Suppressor macrophage treated with lipopolysaccharide for 4 hours (primary cell): ENCODE measurements around the gene PGLYRP2.

Experiments
- DNase-seq: peaks from one replicate; pipeline ENCODE4 v3.0.0-alpha.2; 2020

The PGLYRP2 gene

DNA sequence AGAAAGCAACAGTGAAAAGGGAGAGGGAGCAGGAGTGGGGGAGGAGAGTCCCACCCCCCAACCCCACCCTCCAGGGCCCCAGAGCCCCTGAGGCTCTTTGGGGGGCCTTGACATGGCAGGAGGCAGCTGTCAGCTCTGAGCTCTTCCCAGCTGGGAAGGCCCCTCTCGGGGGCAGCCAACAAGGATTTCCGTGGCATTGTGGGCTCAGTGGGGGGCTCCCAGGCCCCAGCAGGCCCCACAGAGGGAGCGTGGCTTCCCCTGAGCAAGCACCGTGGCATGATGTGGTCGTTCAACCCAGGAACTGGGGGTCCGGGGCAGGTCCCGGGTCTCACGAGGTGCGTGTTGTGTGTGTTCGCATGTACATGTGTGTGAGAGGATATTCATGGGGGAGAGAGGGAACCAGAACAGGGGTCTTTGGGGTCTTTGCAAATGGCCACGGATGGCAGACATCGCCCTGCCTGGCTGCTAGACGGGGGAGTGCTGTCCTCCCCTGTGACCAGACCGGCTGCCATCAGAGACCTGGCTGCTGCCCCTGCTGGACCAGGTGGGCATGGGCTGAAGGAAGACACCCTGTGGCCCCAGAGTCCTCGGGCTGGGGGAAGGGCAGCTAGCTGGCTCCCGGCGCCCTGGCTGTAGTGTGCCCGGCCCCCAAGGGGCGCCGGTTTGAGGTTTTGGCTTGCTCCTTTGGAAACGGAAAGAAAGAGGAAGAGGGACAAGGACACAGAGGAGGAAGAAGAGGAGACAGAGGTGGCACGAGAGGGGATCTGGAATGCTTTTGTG, 56.8 kb downstream of the PGLYRP2 start:
- DNase-seq, result no peak

DNA sequence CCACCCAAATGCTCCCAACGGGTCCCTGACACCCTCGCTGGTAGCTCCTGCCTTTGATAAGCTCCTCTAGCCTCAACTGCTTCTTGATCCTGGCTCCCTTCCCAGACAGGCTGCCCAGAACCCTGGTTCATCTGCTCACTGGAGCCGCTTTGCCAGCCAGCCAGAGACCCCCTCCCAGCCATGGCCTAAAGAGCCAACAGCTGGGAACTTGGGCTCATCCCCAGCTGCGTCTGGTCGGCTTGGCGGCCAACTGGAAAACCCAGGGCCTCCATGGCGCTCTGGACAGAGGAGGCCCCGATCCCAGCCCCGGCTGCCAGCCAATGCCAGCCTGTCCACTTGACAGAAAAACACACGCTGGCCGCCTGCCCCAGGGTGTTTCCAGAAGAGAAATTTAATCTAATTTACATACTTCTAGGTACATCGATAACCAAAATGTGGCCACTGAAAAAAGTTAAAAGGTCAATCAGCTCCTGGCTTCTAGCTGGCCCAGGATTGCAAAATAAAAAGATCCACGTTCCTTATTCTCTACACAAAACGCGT, 57.5 kb downstream of the PGLYRP2 start:
- DNase-seq, result no peak

DNA sequence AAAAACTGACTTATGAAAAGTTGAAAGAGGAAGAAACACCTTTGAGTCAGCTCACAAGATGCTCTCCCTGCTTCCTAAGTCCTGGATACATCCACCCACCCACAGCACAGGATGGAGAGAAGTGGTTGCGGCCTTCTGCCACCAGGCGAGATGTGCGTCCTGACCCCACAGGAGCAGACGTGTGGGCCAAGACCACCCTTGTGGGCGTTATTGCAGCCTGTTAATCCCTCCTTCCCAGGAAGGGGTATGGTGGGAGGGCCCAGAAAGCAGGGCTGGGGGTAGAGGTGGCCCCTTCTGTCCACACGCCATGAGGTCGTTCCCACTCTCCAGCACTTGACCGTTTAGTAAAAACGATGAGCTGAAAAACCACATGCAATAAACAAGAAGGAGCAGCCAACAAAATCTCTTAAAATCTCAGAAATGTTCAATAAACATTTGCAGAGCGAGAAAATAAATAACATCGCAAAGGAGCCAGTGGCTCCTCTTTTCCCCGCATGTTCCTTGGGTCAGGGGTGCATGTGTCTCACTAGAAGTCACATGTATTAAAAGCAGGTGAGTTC, 58.1 kb downstream of the PGLYRP2 start:
- no peak for DNase-seq

DNA sequence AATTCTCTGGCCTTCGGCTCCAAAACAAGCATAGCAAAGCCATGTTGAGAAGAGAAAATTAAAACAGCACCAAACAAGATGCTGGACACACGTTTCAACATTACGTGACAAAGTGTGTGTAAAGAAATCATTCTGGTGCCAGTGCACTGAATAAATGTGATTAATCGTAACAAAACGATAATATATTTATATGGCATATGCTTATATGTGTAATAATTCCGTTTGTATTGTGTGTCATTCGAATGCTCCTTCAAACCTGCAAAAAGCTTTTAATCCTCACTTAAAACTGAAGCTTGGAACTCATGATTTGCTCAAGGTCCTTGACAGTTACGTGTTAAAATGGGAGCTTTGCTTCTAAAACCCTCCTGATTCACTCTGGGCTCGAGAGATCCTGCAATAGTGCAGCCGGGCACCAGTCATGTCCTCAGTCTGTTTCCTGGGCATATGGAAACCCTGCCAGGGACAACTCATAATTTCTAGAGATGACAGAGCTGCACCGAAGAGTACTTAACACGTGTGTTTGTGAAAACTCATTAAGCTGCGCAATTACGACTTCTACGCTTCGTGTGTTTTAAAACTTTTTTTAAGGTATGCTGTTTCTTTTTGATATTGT, 59.8 kb downstream of the PGLYRP2 start:
- no peak for DNase-seq
